Placental epithelial cell (primary cell): ENCODE measurements around the gene SEBOX. TPM values are rescaled to one million over a fixed set of nuclear protein-coding genes. Genes with fewer than 3 reads are reported as not detected.

ENCODE experiments used
- total RNA-seq: library from RNA; depleted of rRNA; stranded (reverse); fragments of >200 nt; gene quantifications from 2 replicates; pipeline ENCODE4 v1.2.3, GENCODE V29; 2012

The SEBOX gene, protein sequence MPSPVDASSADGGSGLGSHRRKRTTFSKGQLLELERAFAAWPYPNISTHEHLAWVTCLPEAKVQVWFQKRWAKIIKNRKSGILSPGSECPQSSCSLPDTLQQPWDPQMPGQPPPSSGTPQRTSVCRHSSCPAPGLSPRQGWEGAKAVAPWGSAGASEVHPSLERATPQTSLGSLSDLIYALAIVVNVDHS
- total RNA-seq: not detected in 2 replicates

GRCh38 chr17:28364665-28365363, at the start of gene SEBOX:
TSS of gene SEBOX (minus strand) at chr17:28365199. CDS start at chr17:28365151, 48 bp downstream.

GRCh38 chr17:28405632-28406472, 40.9 kb upstream of the SEBOX start, which contains the start of gene SLC46A1:
TSS of gene SLC46A1 (minus strand) at chr17:28406212. CDS start at chr17:28406114, 98 bp downstream.

DNA sequence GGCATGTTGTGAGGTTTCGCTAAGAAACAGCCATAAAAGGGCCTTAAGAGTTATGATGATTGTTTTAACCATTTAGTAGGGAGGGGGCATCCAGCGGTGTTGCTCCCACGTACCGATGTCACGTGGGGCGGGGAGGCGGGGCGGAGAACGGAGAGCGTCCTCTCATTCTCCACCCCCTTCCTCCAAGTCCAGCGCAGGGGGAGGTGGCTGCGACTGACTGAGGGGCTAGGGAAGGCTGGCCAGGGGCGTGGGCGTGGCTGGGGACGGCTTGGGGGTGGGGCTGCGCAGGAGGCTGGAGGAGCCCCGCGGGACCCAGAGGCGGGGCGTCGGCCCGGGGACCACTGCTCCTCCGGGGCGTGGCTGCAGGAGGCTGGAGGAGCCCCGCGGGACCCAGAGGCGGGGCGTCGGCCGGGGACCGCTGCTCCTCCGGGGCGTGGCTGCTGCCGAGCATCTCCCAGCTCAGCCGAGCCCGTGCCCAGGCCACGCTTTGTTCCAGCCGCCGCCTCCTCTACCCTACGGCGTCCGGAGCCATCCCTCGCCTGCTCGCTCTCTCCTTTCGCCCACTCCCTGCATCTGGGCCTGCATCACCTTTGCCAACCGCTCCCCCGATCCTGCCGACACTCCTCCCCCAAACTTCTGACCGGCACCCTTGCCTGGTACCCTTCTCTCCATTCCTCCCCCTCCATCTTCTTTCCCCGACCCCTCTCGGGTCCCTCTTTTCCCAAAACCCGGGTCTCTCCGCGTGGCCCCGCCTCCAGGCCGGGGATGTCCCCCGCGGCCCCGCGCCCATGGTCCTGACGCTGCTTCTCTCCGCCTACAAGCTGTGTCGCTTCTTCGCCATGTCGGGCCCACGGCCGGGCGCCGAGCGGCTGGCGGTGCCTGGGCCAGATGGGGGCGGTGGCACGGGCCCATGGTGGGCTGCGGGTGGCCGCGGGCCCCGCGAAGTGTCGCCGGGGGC, 6.5 kb upstream of the SEBOX start, which contains the start of gene SARM1:
TSS of gene SARM1 (plus strand) at position 450 of the 958 bp plus-strand sequence. CDS start at position 789, 339 bp downstream.

DNA sequence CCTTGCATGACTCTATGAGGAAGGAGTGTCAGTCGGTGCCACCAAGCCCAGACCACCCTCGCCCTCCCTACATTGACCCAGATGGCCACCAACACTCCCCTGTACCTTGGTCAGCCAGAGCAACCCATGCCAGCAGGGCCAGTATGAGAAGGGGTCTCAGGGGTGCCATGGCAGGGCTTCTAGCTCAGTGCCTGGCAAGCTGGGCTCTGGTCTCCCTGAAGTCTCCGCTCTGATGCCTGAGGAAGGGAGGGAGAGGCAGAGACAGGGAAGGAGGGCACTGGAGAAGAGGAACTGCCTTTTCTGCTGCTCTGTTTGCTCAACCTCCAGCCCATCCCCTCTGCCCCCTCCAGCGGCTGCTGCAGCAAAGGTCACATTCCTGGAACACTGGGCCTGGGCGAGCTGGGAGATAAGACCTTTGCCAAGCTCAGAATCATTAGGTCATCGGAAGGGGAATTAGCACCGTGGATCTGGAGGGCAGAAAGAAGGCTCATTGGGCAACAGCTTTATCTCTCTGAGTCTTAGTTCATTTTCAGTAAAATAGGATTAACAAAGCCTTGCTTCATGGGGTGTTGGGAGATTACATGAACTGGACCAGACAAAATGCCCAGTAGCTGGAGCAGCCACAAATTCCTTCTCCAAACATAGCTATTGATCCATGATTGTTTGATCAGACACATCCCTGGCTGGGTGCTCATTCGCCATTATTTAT, 5.2 kb upstream of the SEBOX start, which contains the start of gene VTN:
TSS of gene VTN (minus strand) at position 273 of the 709 bp plus-strand sequence. CDS start at position 169, 104 bp downstream.

GRCh38 chr17:28357061-28357900, 7.7 kb downstream of the SEBOX start, which contains the start of gene POLDIP2:
TSS of gene POLDIP2 (minus strand) at chr17:28357527. CDS start at chr17:28357448, 79 bp downstream.

GRCh38 chr17:28335201-28335958, 29.6 kb downstream of the SEBOX start, which contains the start of the genes IFT20 and TNFAIP1:
TSS of gene IFT20 (minus strand) at chr17:28335472. CDS start at chr17:28331985, 3,487 bp downstream.
TSS of gene TNFAIP1 (plus strand) at chr17:28335761. CDS start at chr17:28339522, 3,761 bp downstream.

GRCh38 chr17:28318759-28319597, 46.0 kb downstream of the SEBOX start, which contains the start of gene TMEM97:
TSS of gene TMEM97 (plus strand) at chr17:28319200. CDS start at chr17:28319240, 40 bp downstream.

Other genes with a start within 250 kb of the SEBOX start
- 11.8 and 11.9 TPM in 2 replicates for gene TMEM97, start 46.0 kb downstream of the SEBOX start, total RNA-seq
- 53.5 and 58.5 TPM in 2 replicates for gene IFT20, start 29.7 kb downstream of the SEBOX start, total RNA-seq
- 38.5 and 72.3 TPM in 2 replicates for gene TNFAIP1, start 29.4 kb downstream of the SEBOX start, total RNA-seq
- 47.9 and 92.5 TPM in 2 replicates for gene POLDIP2, start 7.7 kb downstream of the SEBOX start, total RNA-seq
- under 0.01 and 0.54 TPM in 2 replicates for gene VTN, start 5.1 kb upstream of the SEBOX start, total RNA-seq
- 1.8 and 4.7 TPM in 2 replicates for gene SARM1, start 6.5 kb upstream of the SEBOX start, total RNA-seq
- 6.3 and 7.4 TPM in 2 replicates for gene SLC46A1, start 41.0 kb upstream of the SEBOX start, total RNA-seq
- not detected in 2 replicates for gene SLC13A2, start 108.4 kb upstream of the SEBOX start, total RNA-seq
- not detected in 2 replicates for gene FOXN1, start 141.1 kb upstream of the SEBOX start, total RNA-seq
- 19.2 and 23.3 TPM in 2 replicates for gene UNC119, start 187.4 kb upstream of the SEBOX start, total RNA-seq
- gene PIGS, start 206.3 kb upstream of the SEBOX start, total RNA-seq: 73.8 and 95.4 TPM in 2 replicates
- 19.6 and 25.2 TPM in 2 replicates for gene ALDOC, start 211.7 kb upstream of the SEBOX start, total RNA-seq
- 8.6 and 12.8 TPM in 2 replicates for gene SPAG5, start 233.8 kb upstream of the SEBOX start, total RNA-seq
- 5.9 and 7.9 TPM in 2 replicates for gene RSKR, start 249.0 kb upstream of the SEBOX start, total RNA-seq